Caco-2 (cell line): ENCODE measurements around the gene STK10. TPM values are rescaled to one million over a fixed set of nuclear protein-coding genes. Genes with fewer than 3 reads are reported as not detected.

Experiments
- BruUV-seq: library from RNA; stranded (reverse); fragments of 400-500 nt; replicated peaks from 2 replicates; lab custom pipeline; 2021; lab: Mats Ljungman, UMichigan
- CTCF ChIA-PET: fragments of 300-600 bp; sonication (Branson Sonifier 250); formaldehyde crosslinking; loops from one replicate; lab custom pipeline; 2022; ENCODE audit warnings: antibody characterized with exemption; lab: Charles Lee
- POLR2A ChIA-PET: fragments of 300-600 bp; sonication (Branson Sonifier 250); formaldehyde crosslinking; loops from one replicate; lab custom pipeline; 2022; ENCODE audit warnings: antibody characterized with exemption; lab: Charles Lee
- DNase-seq, 2 experiments: peaks; one replicate each; pipeline versions ENCODE4 v3.0.0 to v3.0.0-alpha.2; 2020 to 2022
- H3K27me3 ChIP-seq: replicated peaks from 2 replicates; pipeline ENCODE4 v1.6.0; 2011; ENCODE audit warnings: low read length; ENCODE audit not compliant: control insufficient read depth, insufficient read depth
- H3K36me3 ChIP-seq: 2 replicates; pipeline ENCODE4 v1.5.1; 2011; ENCODE audit warnings: low read length; ENCODE audit not compliant: control insufficient read depth, insufficient read depth
- H3K4me1 ChIP-seq: fragments of 250-450 bp; sonication (Bioruptor Pico); 2 replicates; pipeline ENCODE4 v1.5.1; 2020; ENCODE audit warnings: mild to moderate bottlenecking
- H3K4me3 ChIP-seq: 2 replicates; pipeline ENCODE4 v1.5.1; 2011; ENCODE audit warnings: low read depth, mild to moderate bottlenecking, control low read depth, low read length
- H3K9me3 ChIP-seq: fragments of 250-450 bp; sonication (Bioruptor Pico); 2 replicates; pipeline ENCODE4 v1.5.1; 2020; ENCODE audit warnings: mild to moderate bottlenecking, moderate library complexity
- H3K27ac Mint-ChIP-seq: one replicate; pipeline ENCODE4 v1.8.0; 2022; ENCODE audit warnings: mixed read lengths; ENCODE audit not compliant: unreplicated experiment
- H3K27me3 Mint-ChIP-seq: one replicate; pipeline ENCODE4 v1.8.0; 2022; ENCODE audit warnings: mixed read lengths; ENCODE audit not compliant: insufficient read depth, unreplicated experiment
- H3K36me3 Mint-ChIP-seq: one replicate; pipeline ENCODE4 v1.8.0; 2022; ENCODE audit warnings: mild to moderate bottlenecking, mixed read lengths; ENCODE audit not compliant: insufficient read depth, unreplicated experiment
- H3K4me1 Mint-ChIP-seq: one replicate; pipeline ENCODE4 v1.8.0; 2022; ENCODE audit warnings: low read depth, mixed read lengths; ENCODE audit not compliant: unreplicated experiment
- H3K4me3 Mint-ChIP-seq: one replicate; pipeline ENCODE4 v1.8.0; 2022; ENCODE audit warnings: mild to moderate bottlenecking, moderate library complexity, mixed read lengths; ENCODE audit not compliant: unreplicated experiment
- H3K9me3 Mint-ChIP-seq: one replicate; pipeline ENCODE4 v1.8.0; 2022; ENCODE audit warnings: mixed read lengths; ENCODE audit not compliant: unreplicated experiment
- CTCF ChIP-seq, 2 experiments: fragments of 200-600 bp in 1 of 2; IDR thresholded peaks; 1 replicate in 1 of 2; 2 replicates in 1 of 2; pipeline versions ENCODE4 v1.5.1 to v1.8.0; 2011 to 2022; ENCODE audit warnings: antibody characterized with exemption in 1 of 2, control low read depth in 1 of 2, inconsistent platforms in 1 of 2, low read depth in 1 of 2, low read length in 1 of 2, mild to moderate bottlenecking in 1 of 2, moderate library complexity in 1 of 2; ENCODE audit not compliant: insufficient read depth in 1 of 2, severe bottlenecking in 1 of 2, unreplicated experiment in 1 of 2
- intact Hi-C: fragments of 100-400 bp; cut with micrococcal nuclease; formaldehyde crosslinking; loops from one replicate; pipeline ENCODE4 v1.10.0; 2022; ENCODE audit not compliant: unreplicated experiment
- total RNA-seq: library from RNA; stranded (reverse); gene quantifications from 2 replicates; pipeline ENCODE4 v1.2.3, GENCODE V29; 2022

Gene STK10
- total RNA-seq, 1 experiment from 2014 or later: 10.3 TPM

GRCh38 chr5:172110260-172110815, 77.7 kb downstream of the STK10 start:
- intact Hi-C loops: no loop called here
- TF ChIP-seq CTCF (IDR thresholded peaks at IDR 0.05; ENCODE audit: insufficient read depth in 1 of 2, low read depth in 1 of 2, low read length in 1 of 2, severe bottlenecking in 1 of 2, unreplicated experiment in 1 of 2): no peak
- peaks cover 12% of the 10 kb centered on the region for H3K36me3 Mint-ChIP-seq
- peaks cover 13% of the 10 kb centered on the region; the same call in 1 of the 2 replicates for H3K4me1 ChIP-seq
- H3K9me3 Mint-ChIP-seq: no peaks in the 10 kb centered on the region
- BruUV-seq: no TSS peak
- H3K36me3 ChIP-seq: no peaks in the 10 kb centered on the region
- no peak overlapping the region for H3K4me3 Mint-ChIP-seq
- H3K27ac Mint-ChIP-seq: no peak overlapping the region
- H3K9me3 ChIP-seq: no peaks in the 10 kb centered on the region
- H3K27me3 Mint-ChIP-seq: no peaks in the 10 kb centered on the region
- H3K27me3 ChIP-seq: no peaks in the 10 kb centered on the region
- POLR2A ChIA-PET: no interaction called here
- DNase-seq: no peak
- CTCF ChIA-PET: no interaction called here
- H3K4me3 ChIP-seq: no peak overlapping the region
- H3K4me1 Mint-ChIP-seq: peaks cover 7% of the 10 kb centered on the region

DNA sequence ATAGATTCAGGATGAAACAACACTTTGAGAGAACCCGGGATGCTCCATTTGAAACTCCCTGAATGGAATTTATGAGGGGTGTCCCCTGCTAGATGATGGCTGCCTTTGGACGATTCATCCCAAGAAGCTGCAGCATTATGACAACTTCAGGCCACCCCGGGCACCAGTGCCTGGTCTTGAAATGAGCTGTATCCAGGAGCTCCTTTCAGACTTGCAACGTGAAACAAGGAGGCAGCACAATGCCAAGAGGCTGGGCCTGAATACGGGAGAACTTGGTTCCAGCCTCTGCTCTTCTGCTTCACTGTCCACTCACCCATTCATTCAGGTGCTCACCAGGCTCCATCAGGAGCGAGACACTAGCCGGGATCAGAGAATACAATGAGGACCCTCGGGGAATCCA, 78.3 kb downstream of the STK10 start:
- Mint-ChIP-seq H3K4me1 (peaks cover 7% of the 10 kb centered on the region), H3K27ac (no peak overlapping the region)
- CTCF ChIA-PET: interaction anchor here (0.6 to 0.7 kb wide), 2 partner anchors 9 to 80 kb away, joined by 3 read pairs; no protein-coding TSS in a partner anchor

DNA sequence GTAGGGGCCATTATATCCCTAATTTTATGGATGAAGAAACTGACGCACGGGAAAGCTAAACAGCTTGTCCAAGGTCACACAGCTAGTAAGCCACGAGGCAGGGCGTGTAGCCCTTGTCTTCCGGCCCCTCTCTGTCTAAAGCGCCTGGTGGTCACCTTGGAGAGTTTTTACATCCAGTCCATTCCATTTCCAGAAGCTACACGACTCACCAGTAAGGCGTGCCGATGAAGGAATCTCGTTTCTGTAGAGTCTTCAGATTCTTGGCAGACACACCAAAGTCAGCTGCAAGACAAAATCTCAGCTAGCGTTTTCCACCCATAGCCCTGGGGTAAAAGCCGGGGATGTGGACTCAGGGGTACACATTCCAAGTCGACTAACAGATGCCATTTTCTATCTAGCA, 80.5 kb downstream of the STK10 start:
- POLR2A ChIA-PET: no interaction called here
- no peak overlapping the region for H3K27ac Mint-ChIP-seq

More for the DNA sequence above, 78.3 kb downstream of the STK10 start:
- no peaks in the 10 kb centered on the region for H3K9me3 ChIP-seq
- Mint-ChIP-seq H3K4me3 (no peak overlapping the region), H3K9me3 (no peaks in the 10 kb centered on the region), H3K27me3 (no peaks in the 10 kb centered on the region), H3K36me3 (peaks cover 11% of the 10 kb centered on the region)
- POLR2A ChIA-PET: no interaction called here
- TF ChIP-seq CTCF (IDR thresholded peaks at IDR 0.05; ENCODE audit: insufficient read depth in 1 of 2, low read depth in 1 of 2, low read length in 1 of 2, severe bottlenecking in 1 of 2, unreplicated experiment in 1 of 2): no peak
- no TSS peak for BruUV-seq
- intact Hi-C loops: loop anchor here (10.0 kb wide), 1 partner anchor 265 kb away; no protein-coding TSS in a partner anchor
- no peak overlapping the region for H3K4me3 ChIP-seq
- H3K4me1 ChIP-seq: peaks cover 13% of the 10 kb centered on the region; the same call in 1 of the 2 replicates
- no peak for DNase-seq
- H3K36me3 ChIP-seq: no peaks in the 10 kb centered on the region
- H3K27me3 ChIP-seq: no peaks in the 10 kb centered on the region

More for the DNA sequence above, 80.5 kb downstream of the STK10 start:
- TF ChIP-seq CTCF (IDR thresholded peaks at IDR 0.05; ENCODE audit: insufficient read depth in 1 of 2, low read depth in 1 of 2, low read length in 1 of 2, severe bottlenecking in 1 of 2, unreplicated experiment in 1 of 2): no peak
- no peak for DNase-seq
- Histone ChIP-seq H3K27me3 (no peaks in the 10 kb centered on the region), H3K4me1 (peaks cover 16% of the 10 kb centered on the region; the same call in 1 of the 2 replicates), H3K36me3 (no peaks in the 10 kb centered on the region), H3K4me3 (no peak overlapping the region), H3K9me3 (no peaks in the 10 kb centered on the region)
- H3K27me3 Mint-ChIP-seq: no peaks in the 10 kb centered on the region
- peak overlapping the region; percentile 64 for H3K4me3 Mint-ChIP-seq
- H3K4me1 Mint-ChIP-seq: peaks cover 7% of the 10 kb centered on the region
- intact Hi-C loops: loop anchor here (1.0 to 10.0 kb wide), 3 partner anchors 81 to 267 kb away; partner anchors contain the start of gene STK10
- CTCF ChIA-PET: interaction anchor here (0.6 to 1.7 kb wide), 3 partner anchors 24 to 996 kb away, joined by 3 to 8 read pairs (median 3); partner anchors contain the start of gene STK10
- H3K9me3 Mint-ChIP-seq: no peaks in the 10 kb centered on the region
- BruUV-seq: no TSS peak
- H3K36me3 Mint-ChIP-seq: peaks cover 6% of the 10 kb centered on the region
